HL-60 (cell line): ENCODE results near the gene ABHD17B.

Source experiments
- DNase-seq, 2 experiments: peaks; one replicate each; pipeline ENCODE4 v3.0.0-alpha.2; 2010 to 2020; ENCODE audit warnings: low read depth in 1 of 2, low spot score in 1 of 2
- H3K27ac ChIP-seq: fragments of 250-450 bp; sonication (Bioruptor Pico); replicated peaks from 2 replicates; pipeline ENCODE4 v1.5.1; 2020; ENCODE audit warnings: mild to moderate bottlenecking, moderate library complexity
- H3K27me3 ChIP-seq: fragments of 250-450 bp; sonication (Bioruptor Pico); 2 replicates; pipeline ENCODE4 v1.5.1; 2021; ENCODE audit warnings: mild to moderate bottlenecking, moderate library complexity; ENCODE audit not compliant: insufficient read depth, poor library complexity, severe bottlenecking
- H3K4me3 ChIP-seq: replicated peaks from 2 replicates; pipeline ENCODE4 v1.5.1; 2011; ENCODE audit warnings: mild to moderate bottlenecking, control low read depth, low read length; ENCODE audit not compliant: insufficient read depth
- CTCF ChIP-seq: IDR thresholded peaks from one replicate; pipeline ENCODE4 v1.5.1; 2011; ENCODE audit warnings: low read length, control low read depth, inconsistent platforms; ENCODE audit not compliant: insufficient read depth
- GABPA ChIP-seq: IDR thresholded peaks from 2 replicates; pipeline ENCODE4 v1.6.1; 2012; ENCODE audit warnings: low read depth
- POLR2AphosphoS5 ChIP-seq: IDR thresholded peaks from 2 replicates; pipeline ENCODE4 v1.6.1; 2012; ENCODE audit warnings: low read depth
- REST ChIP-seq: IDR thresholded peaks from 2 replicates; pipeline ENCODE4 v1.6.1; 2012; ENCODE audit warnings: low read depth; ENCODE audit not compliant: insufficient replicate concordance
- SPI1 ChIP-seq: IDR thresholded peaks from 2 replicates; pipeline ENCODE4 v1.6.1; 2012; ENCODE audit warnings: low read depth, mild to moderate bottlenecking, borderline replicate concordance

The ABHD17B gene

GRCh38 chr9:71876106-71876505 is 34.9 kb downstream of the ABHD17B start:
- TF ChIP-seq GABPA (no peak), REST (no peak), CTCF (no peak), POLR2AphosphoS5 (no peak)
- no peak for DNase-seq
- Histone ChIP-seq H3K4me3 (no peak overlapping the region), H3K27ac (no peak overlapping the region), H3K27me3 (no peaks in the 10 kb centered on the region)

- DNase-seq, result no peak
- H3K27me3 ChIP-seq, result no peaks in the 10 kb centered on the region
- TF ChIP-seq REST, result no peak
- TF ChIP-seq SPI1, result no peak
- no peak for TF ChIP-seq CTCF
- no peak for TF ChIP-seq POLR2AphosphoS5
- no peak for TF ChIP-seq GABPA
- no peak overlapping the region for H3K27ac ChIP-seq
- H3K4me3 ChIP-seq, result no peak overlapping the region
Observed at GRCh38 chr9:71875345-71875744, 35.6 kb downstream of the ABHD17B start.

- no peak overlapping the region for H3K27ac ChIP-seq
- DNase-seq, result no peak
- H3K4me3 ChIP-seq, result no peak overlapping the region
- TF ChIP-seq SPI1 (no peak), REST (no peak), GABPA (no peak), CTCF (no peak), POLR2AphosphoS5 (no peak)
- H3K27me3 ChIP-seq, result no peaks in the 10 kb centered on the region
Observed at GRCh38 chr9:71863631-71864030, 47.4 kb downstream of the ABHD17B start.
